H1 (cell line): ENCODE data around the gene GMIP. TPM values are rescaled to one million over a fixed set of nuclear protein-coding genes. Genes with fewer than 3 reads are reported as not detected.

Experiments
- CTCF ChIA-PET: fragments of 300-600 bp; sonication (Branson Sonifier 250); formaldehyde crosslinking; loops from one replicate; lab custom pipeline; 2021; ENCODE audit not compliant: partially characterized antibody; lab: Charles Lee
- POLR2A ChIA-PET: fragments of 300-600 bp; sonication (Branson Sonifier 250); formaldehyde crosslinking; loops from one replicate; lab custom pipeline; 2021; ENCODE audit warnings: inconsistent platforms; ENCODE audit not compliant: partially characterized antibody; lab: Charles Lee
- DNase-seq, 2 experiments: peaks; one replicate each; pipeline versions ENCODE4 v3.0.0 to v3.0.0-alpha.2; 2010 to 2022; ENCODE audit warnings: low spot score in 2 of 2, low read depth in 1 of 2, mixed read lengths in 1 of 2
- FAIRE-seq: peaks from 2 replicates; lab custom pipeline; 2011; peaks lifted over from hg19 to GRCh38; lab: Jason Lieb, UNC
- H2AFZ ChIP-seq: 2 replicates; pipeline ENCODE4 v1.8.1; 2012; ENCODE audit warnings: low read length, inconsistent platforms
- H2AK5ac ChIP-seq: 2 replicates; pipeline ENCODE4 v1.6.1; 2013; ENCODE audit warnings: low read depth, low read length
- H2BK120ac ChIP-seq: replicated peaks from 2 replicates; pipeline ENCODE3; 2013; ENCODE audit warnings: low read depth, low read length, inconsistent platforms
- H2BK12ac ChIP-seq: 2 replicates; pipeline ENCODE4 v1.6.1; 2013; ENCODE audit warnings: low read depth, low read length
- H2BK15ac ChIP-seq: 2 replicates; pipeline ENCODE4 v1.6.1; 2013; ENCODE audit warnings: low read length
- H2BK20ac ChIP-seq: 2 replicates; pipeline ENCODE4 v1.6.1; 2013; ENCODE audit warnings: low read length
- H2BK5ac ChIP-seq: 2 replicates; pipeline ENCODE4 v1.6.1; 2013; ENCODE audit warnings: low read depth, low read length
- H3K14ac ChIP-seq: 2 replicates; pipeline ENCODE4 v1.6.1; 2013; ENCODE audit warnings: inconsistent platforms; ENCODE audit not compliant: insufficient read length
- H3K18ac ChIP-seq: 2 replicates; pipeline ENCODE4 v1.6.1; 2013; ENCODE audit warnings: low read length; ENCODE audit errors: extremely low read depth
- H3K23ac ChIP-seq: 2 replicates; pipeline ENCODE4 v1.6.1; 2013; ENCODE audit warnings: inconsistent platforms; ENCODE audit not compliant: insufficient read length
- H3K23me2 ChIP-seq: 2 replicates; pipeline ENCODE4 v1.6.1; 2013; ENCODE audit warnings: low read depth, low read length
- H3K27ac ChIP-seq: 2 replicates; pipeline ENCODE4 v1.6.1; 2011; ENCODE audit warnings: low read depth, low read length, inconsistent platforms
- H3K27me3 ChIP-seq, 4 experiments: replicated peaks in 1 of 4; 1 replicate in 1 of 4; 2 replicates in 3 of 4; pipeline versions ENCODE4 v1.6.1 to v1.8.1; 2011 to 2013; ENCODE audit warnings: low read length in 3 of 4, mild to moderate bottlenecking in 3 of 4, inconsistent platforms in 2 of 4, mixed read lengths in 2 of 4, moderate library complexity in 1 of 4; ENCODE audit not compliant: control insufficient read depth in 3 of 4, insufficient read depth in 3 of 4; ENCODE audit errors: extremely low read depth in 1 of 4
- H3K36me3 ChIP-seq, 4 experiments: 2 replicates each; pipeline versions ENCODE4 v1.6.1 to v1.8.1; 2011 to 2013; ENCODE audit warnings: mild to moderate bottlenecking in 4 of 4, low read length in 3 of 4, moderate library complexity in 2 of 4, control low read depth in 1 of 4, inconsistent platforms in 1 of 4; ENCODE audit not compliant: insufficient read depth in 4 of 4, control insufficient read depth in 2 of 4
- H3K4ac ChIP-seq: replicated peaks from 2 replicates; pipeline ENCODE3; 2013; ENCODE audit warnings: low read length, low read depth, mixed read lengths, inconsistent platforms; ENCODE audit not compliant: insufficient read length
- H3K4me1 ChIP-seq, 4 experiments: replicated peaks in 1 of 4; 1 replicate in 1 of 4; 2 replicates in 3 of 4; pipeline versions ENCODE4 v1.6.1 to v1.8.1; 2011 to 2013; ENCODE audit warnings: low read length in 3 of 4, inconsistent platforms in 2 of 4, mixed read lengths in 1 of 4; ENCODE audit not compliant: insufficient read depth in 4 of 4, control insufficient read depth in 3 of 4
- H3K4me2 ChIP-seq, 2 experiments: 2 replicates each; pipeline versions ENCODE4 v1.6.1 to v1.8.1; 2011 to 2013; ENCODE audit warnings: low read depth in 2 of 2, low read length in 2 of 2, control low read depth in 1 of 2, inconsistent platforms in 1 of 2, mild to moderate bottlenecking in 1 of 2; ENCODE audit not compliant: insufficient read depth in 1 of 2
- H3K4me3 ChIP-seq, 4 experiments: fragments of 200-600, 300-600 bp in 1 of 4; sonication (generic), shearing (Covaris generic), sonication (Bioruptor Twin) in 1 of 4; 2 replicates each; pipeline versions ENCODE4 v1.5.1 to v1.8.1; 2011 to 2016; ENCODE audit warnings: low read length in 4 of 4, low read depth in 3 of 4, control low read depth in 2 of 4, inconsistent platforms in 2 of 4, mild to moderate bottlenecking in 2 of 4, mixed read lengths in 1 of 4, moderate library complexity in 1 of 4; ENCODE audit not compliant: insufficient read depth in 2 of 4; ENCODE audit errors: extremely low read depth in 1 of 4
- H3K56ac ChIP-seq: replicated peaks from 2 replicates; pipeline ENCODE3; 2013; ENCODE audit warnings: low read depth, mild to moderate bottlenecking, mixed read lengths, low read length, inconsistent platforms; ENCODE audit not compliant: insufficient read length
- H3K79me1 ChIP-seq: 2 replicates; pipeline ENCODE4 v1.6.1; 2013; ENCODE audit warnings: low read depth, low read length, control low read depth
- H3K79me2 ChIP-seq, 2 experiments: 2 replicates each; pipeline versions ENCODE4 v1.6.1 to v1.8.1; 2012 to 2013; ENCODE audit warnings: low read length in 2 of 2, mild to moderate bottlenecking in 2 of 2, inconsistent platforms in 1 of 2; ENCODE audit not compliant: insufficient read depth in 2 of 2, control insufficient read depth in 1 of 2
- H3K9ac ChIP-seq, 4 experiments: replicated peaks in 1 of 4; 1 replicate in 1 of 4; 2 replicates in 3 of 4; pipeline versions ENCODE4 v1.6.1 to v1.8.1; 2011 to 2013; ENCODE audit warnings: low read depth in 3 of 4, low read length in 3 of 4, control low read depth in 2 of 4, mild to moderate bottlenecking in 2 of 4, moderate library complexity in 2 of 4, inconsistent platforms in 1 of 4; ENCODE audit errors: extremely low read depth in 1 of 4
- H3K9me3 ChIP-seq, 2 experiments: 2 replicates each; pipeline versions ENCODE4 v1.6.1 to v1.8.1; 2012 to 2013; ENCODE audit warnings: mild to moderate bottlenecking in 2 of 2, moderate library complexity in 2 of 2, control low read depth in 1 of 2, inconsistent platforms in 1 of 2, low read depth in 1 of 2, low read length in 1 of 2, mixed read lengths in 1 of 2; ENCODE audit not compliant: insufficient read depth in 2 of 2
- H4K20me1 ChIP-seq, 2 experiments: replicated peaks in 1 of 2; 2 replicates each; pipeline versions ENCODE3 to v1.8.1; 2011 to 2013; ENCODE audit warnings: inconsistent platforms in 2 of 2, low read length in 2 of 2, mild to moderate bottlenecking in 1 of 2; ENCODE audit not compliant: insufficient read depth in 2 of 2, control insufficient read depth in 1 of 2
- H4K5ac ChIP-seq: 2 replicates; pipeline ENCODE4 v1.6.1; 2013; ENCODE audit warnings: low read length, low read depth, mixed read lengths, inconsistent platforms; ENCODE audit not compliant: insufficient read length
- H4K8ac ChIP-seq: 2 replicates; pipeline ENCODE4 v1.8.0; 2013; ENCODE audit warnings: mild to moderate bottlenecking, moderate library complexity, low read length, inconsistent platforms; ENCODE audit not compliant: insufficient read depth; ENCODE audit errors: extremely low read depth
- H4K91ac ChIP-seq: replicated peaks from 2 replicates; pipeline ENCODE3; 2013; ENCODE audit warnings: low read length, mixed read lengths, inconsistent platforms; ENCODE audit not compliant: insufficient read length
- EGR1 ChIP-seq: IDR thresholded peaks from 2 replicates; pipeline ENCODE4 v1.6.1; 2011; ENCODE audit warnings: low read depth, low read length, borderline replicate concordance
- EZH2 ChIP-seq: fragments of 200-600 bp; sonication (generic); IDR thresholded peaks from 2 replicates; pipeline ENCODE4 v1.7.1; 2012; ENCODE audit warnings: low read depth, mild to moderate bottlenecking, moderate library complexity, low read length, inconsistent platforms; ENCODE audit not compliant: severe bottlenecking
- NANOG ChIP-seq: IDR thresholded peaks from 2 replicates; pipeline ENCODE4 v1.6.1; 2011; ENCODE audit warnings: low read length, low read depth, mild to moderate bottlenecking, inconsistent platforms; ENCODE audit not compliant: insufficient read depth, poor library complexity, severe bottlenecking
- POLR2AphosphoS5 ChIP-seq: IDR thresholded peaks from 2 replicates; pipeline ENCODE4 v1.6.1; 2011; ENCODE audit warnings: low read depth, low read length
- RAD21 ChIP-seq, 2 experiments: IDR thresholded peaks in 1 of 2; conservative IDR thresholded peaks in 1 of 2; 2 replicates each; pipeline ENCODE4 v1.6.1; 2011; ENCODE audit warnings: low read depth in 2 of 2, low read length in 2 of 2, improper control_type of control experiment in 1 of 2, inconsistent platforms in 1 of 2, mild to moderate bottlenecking in 1 of 2, moderate library complexity in 1 of 2
- RNF2 ChIP-seq: fragments of 200-900, 300-1000 bp; sonication (generic); IDR thresholded peaks from 2 replicates; pipeline ENCODE4 v1.7.1; 2016; ENCODE audit warnings: borderline replicate concordance, low read depth, mild to moderate bottlenecking, antibody characterized with exemption, low read length; ENCODE audit not compliant: poor library complexity, severe bottlenecking; ENCODE audit errors: missing control alignments
- SP1 ChIP-seq: IDR thresholded peaks from 2 replicates; pipeline ENCODE4 v1.6.1; 2011; ENCODE audit warnings: low read depth, low read length
- TCF12 ChIP-seq: IDR thresholded peaks from 2 replicates; pipeline ENCODE4 v1.6.1; 2011; ENCODE audit warnings: low read depth, mild to moderate bottlenecking, low read length
- WGBS, 2 experiments: shearing (Covaris generic) in 1 of 2; methylation state at CpG; one replicate each; pipeline versions ENCODE4 v1.1.6 to v1.1.7; 2013 to 2015; ENCODE audit warnings: low lambda C conversion rate in 2 of 2, mixed read lengths in 2 of 2, inconsistent platforms in 1 of 2, low coverage in 1 of 2, missing lambda C conversion rate in 1 of 2; ENCODE audit not compliant: insufficient replicate concordance in 2 of 2, insufficient coverage in 1 of 2, insufficient read length in 1 of 2; ENCODE audit errors: extremely low coverage in 1 of 2, missing lambda C conversion rate in 1 of 2; 5-methylcytosine and 5-hydroxymethylcytosine counted together
- polyA plus RNA-seq, 7 experiments: library from polyadenylated mRNA; depleted of rRNA in 3 of 7; stranded (reverse) in 5 of 7; unstranded in 2 of 7; fragments of >200 nt in 5 of 7; fragments of 200-250 nt in 2 of 7; gene quantifications; 1 replicate in 5 of 7; 2 replicates in 1 of 7; 4 replicates in 1 of 7; pipeline versions ENCODE4 v1.2.1 to v1.2.3, GENCODE V29; 2011 to 2013; ENCODE audit warnings: missing spikeins in 2 of 7, mixed read lengths in 2 of 7
- total RNA-seq: library from RNA; stranded (reverse); fragmentation: NEBNext Ultra II Directional; extraction: Animal tissue kit (Norgen Biotek cat#: 25700); gene quantifications from 2 replicates; pipeline ENCODE4 v1.2.1, GENCODE V29; 2021
- TF ChIP-seq, protein P1 (sequence below), 3 experiments: IDR thresholded peaks; 1 replicate in 2 of 3; 2 replicates in 1 of 3; pipeline versions ENCODE4 v1.5.1 to v1.6.1; 2011; ENCODE audit warnings: low read length in 3 of 3, mild to moderate bottlenecking in 3 of 3, inconsistent platforms in 2 of 3, low read depth in 1 of 3, moderate library complexity in 1 of 3; ENCODE audit not compliant: insufficient read depth in 1 of 3; ENCODE audit errors: control extremely low read depth in 1 of 3

Gene GMIP
- total and polyA plus RNA-seq, 2 of the 8 experiments (the other 6 are each of a cell fraction or from before 2014, with no cell fraction given): 5.7 to 18.1 TPM

DNA sequence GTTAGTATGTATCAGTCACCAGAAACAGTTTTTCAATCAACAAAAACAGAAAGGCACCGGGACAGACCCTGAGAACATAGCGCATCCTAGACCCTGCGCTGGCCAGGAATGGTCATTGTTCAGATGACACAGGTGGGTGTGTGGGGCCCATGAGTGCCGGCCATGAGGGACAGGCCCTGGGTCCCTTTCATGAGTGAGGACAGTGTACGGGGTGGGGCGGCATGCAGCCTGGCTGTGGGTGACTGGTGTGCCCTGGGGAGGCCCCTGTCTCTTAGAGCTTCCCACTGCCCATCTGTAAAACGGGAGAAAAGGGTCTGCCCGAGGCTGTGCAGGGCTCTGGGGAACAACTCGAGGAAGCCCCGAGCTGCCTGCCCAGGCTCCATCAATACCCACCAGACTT, 50.8 kb downstream of the GMIP start:
- H3K14ac ChIP-seq: no peak overlapping the region
- H2AK5ac ChIP-seq: no peak overlapping the region
- no peak overlapping the region for H2AFZ ChIP-seq
- no peak overlapping the region for H3K18ac ChIP-seq
- no peak overlapping the region for H3K27ac ChIP-seq
- H4K20me1 ChIP-seq: no peaks in the 10 kb centered on the region
- H3K27me3 ChIP-seq: no peaks in the 10 kb centered on the region
- CTCF ChIA-PET: interaction anchor here (1.6 to 1.9 kb wide), 2 partner anchors 16 to 38 kb away, joined by 4 to 7 read pairs; no protein-coding TSS in a partner anchor
- no peak overlapping the region for H4K8ac ChIP-seq
- TF ChIP-seq SP1: no peak
- no peak for TF ChIP-seq TCF12
- TF ChIP-seq, protein P1, sequence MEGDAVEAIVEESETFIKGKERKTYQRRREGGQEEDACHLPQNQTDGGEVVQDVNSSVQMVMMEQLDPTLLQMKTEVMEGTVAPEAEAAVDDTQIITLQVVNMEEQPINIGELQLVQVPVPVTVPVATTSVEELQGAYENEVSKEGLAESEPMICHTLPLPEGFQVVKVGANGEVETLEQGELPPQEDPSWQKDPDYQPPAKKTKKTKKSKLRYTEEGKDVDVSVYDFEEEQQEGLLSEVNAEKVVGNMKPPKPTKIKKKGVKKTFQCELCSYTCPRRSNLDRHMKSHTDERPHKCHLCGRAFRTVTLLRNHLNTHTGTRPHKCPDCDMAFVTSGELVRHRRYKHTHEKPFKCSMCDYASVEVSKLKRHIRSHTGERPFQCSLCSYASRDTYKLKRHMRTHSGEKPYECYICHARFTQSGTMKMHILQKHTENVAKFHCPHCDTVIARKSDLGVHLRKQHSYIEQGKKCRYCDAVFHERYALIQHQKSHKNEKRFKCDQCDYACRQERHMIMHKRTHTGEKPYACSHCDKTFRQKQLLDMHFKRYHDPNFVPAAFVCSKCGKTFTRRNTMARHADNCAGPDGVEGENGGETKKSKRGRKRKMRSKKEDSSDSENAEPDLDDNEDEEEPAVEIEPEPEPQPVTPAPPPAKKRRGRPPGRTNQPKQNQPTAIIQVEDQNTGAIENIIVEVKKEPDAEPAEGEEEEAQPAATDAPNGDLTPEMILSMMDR (IDR thresholded peaks at IDR 0.05; ENCODE audit: control extremely low read depth in 1 of 3, insufficient read depth in 1 of 3, low read depth in 1 of 3, low read length in 3 of 3): no peak
- TF ChIP-seq POLR2AphosphoS5: no peak
- no peak for TF ChIP-seq EGR1
- TF ChIP-seq NANOG: no peak
- TF ChIP-seq EZH2: no peak
- no peak for TF ChIP-seq RAD21 (IDR thresholded peaks at IDR 0.05 in 1 of 2, conservative IDR thresholded peaks at IDR 0.05 in 1 of 2; ENCODE audit: low read depth in 2 of 2, low read length in 2 of 2)
- no peak for TF ChIP-seq RNF2
- POLR2A ChIA-PET: interaction anchor here (0.9 kb wide), 1 partner anchor 51 kb away, joined by 3 read pairs; the partner anchor contains the start of gene GMIP
- no peak overlapping the region for H3K9ac ChIP-seq
- no peak overlapping the region for H3K4me2 ChIP-seq
- H3K4me3 ChIP-seq: no peak overlapping the region
- H2BK20ac ChIP-seq: no peak overlapping the region
- H3K4me1 ChIP-seq: peaks cover 5 to 12% (median 9%) of the 10 kb centered on the region in 4 experiments
- H3K79me2 ChIP-seq: no peaks in the 10 kb centered on the region
- H3K4ac ChIP-seq: no peak overlapping the region
- 95% methylated on average over 10 of the region's 10 CpGs; no CpG with 5 or more reads in 1 of the 2 experiments for WGBS, 2 experiments
- FAIRE-seq: no peak
- 0 out of 2 replicates have a peak overlapping the region, but pooled peaks have one; percentile 71 for H2BK5ac ChIP-seq
- no peak overlapping the region for H4K91ac ChIP-seq
- H4K5ac ChIP-seq: no peak overlapping the region
- H2BK120ac ChIP-seq: no peak overlapping the region
- no peaks in the 10 kb centered on the region for H3K23me2 ChIP-seq
- no peak overlapping the region for H3K23ac ChIP-seq
- H2BK15ac ChIP-seq: no peak overlapping the region
- DNase-seq: no peak
- H3K36me3 ChIP-seq: no peaks in the 10 kb centered on the region
- H2BK12ac ChIP-seq: no peak overlapping the region
- H3K9me3 ChIP-seq: no peaks in the 10 kb centered on the region
- no peak overlapping the region for H3K56ac ChIP-seq
- no peaks in the 10 kb centered on the region for H3K79me1 ChIP-seq
